ENCODE results near the gene CFAP70.

- TF ChIP-seq CTCF (IDR thresholded peaks at IDR 0.05) (no peak), POLR2A (IDR thresholded peaks at IDR 0.05) (no peak)
Observed at GRCh38 chr10:73364964-73365363, 6.3 kb upstream of the CFAP70 start.
